Sigmoid colon (tissue), 4 donors: Measurements from ENCODE around the gene MNAT1.

Experiments used
- POLR2AphosphoS5 ChIP-seq, 4 donors: sonication (generic); formaldehyde crosslinking; IDR thresholded peaks; one replicate each; pipeline ENCODE4 v1.6.1; 2017; ENCODE audit warnings: antibody characterized with exemption in 4 of 4
- TF ChIP-seq, protein P1 (sequence below), 4 experiments: fragments of 450-650 bp in 3 of 4; fragments of 200-600 bp in 1 of 4; IDR thresholded peaks; one replicate each; pipeline ENCODE4 v1.5.1; 2016 to 2019; ENCODE audit warnings: antibody characterized with exemption in 4 of 4, mild to moderate bottlenecking in 3 of 4, moderate library complexity in 2 of 4

DNA sequence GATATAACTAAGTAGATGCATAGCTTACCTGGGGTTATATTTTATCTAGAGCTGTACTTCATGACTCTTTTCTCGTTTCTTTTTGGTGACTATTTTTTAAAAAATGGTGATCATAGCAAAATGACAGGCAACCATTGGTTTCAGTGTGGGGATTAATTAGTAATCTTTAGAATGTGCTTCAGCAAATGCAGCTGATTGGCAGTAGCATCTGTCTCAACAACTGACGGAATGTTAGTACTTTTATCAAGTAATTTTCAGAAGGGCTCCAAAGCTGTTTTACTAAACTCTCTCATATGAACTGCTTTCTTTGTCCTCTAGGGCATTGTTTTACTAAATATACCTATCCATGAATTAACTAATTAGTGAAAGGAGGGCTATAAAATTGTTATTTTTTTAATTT lies 128.7 kb downstream of the MNAT1 start:
- TF ChIP-seq, protein P1, sequence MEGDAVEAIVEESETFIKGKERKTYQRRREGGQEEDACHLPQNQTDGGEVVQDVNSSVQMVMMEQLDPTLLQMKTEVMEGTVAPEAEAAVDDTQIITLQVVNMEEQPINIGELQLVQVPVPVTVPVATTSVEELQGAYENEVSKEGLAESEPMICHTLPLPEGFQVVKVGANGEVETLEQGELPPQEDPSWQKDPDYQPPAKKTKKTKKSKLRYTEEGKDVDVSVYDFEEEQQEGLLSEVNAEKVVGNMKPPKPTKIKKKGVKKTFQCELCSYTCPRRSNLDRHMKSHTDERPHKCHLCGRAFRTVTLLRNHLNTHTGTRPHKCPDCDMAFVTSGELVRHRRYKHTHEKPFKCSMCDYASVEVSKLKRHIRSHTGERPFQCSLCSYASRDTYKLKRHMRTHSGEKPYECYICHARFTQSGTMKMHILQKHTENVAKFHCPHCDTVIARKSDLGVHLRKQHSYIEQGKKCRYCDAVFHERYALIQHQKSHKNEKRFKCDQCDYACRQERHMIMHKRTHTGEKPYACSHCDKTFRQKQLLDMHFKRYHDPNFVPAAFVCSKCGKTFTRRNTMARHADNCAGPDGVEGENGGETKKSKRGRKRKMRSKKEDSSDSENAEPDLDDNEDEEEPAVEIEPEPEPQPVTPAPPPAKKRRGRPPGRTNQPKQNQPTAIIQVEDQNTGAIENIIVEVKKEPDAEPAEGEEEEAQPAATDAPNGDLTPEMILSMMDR (IDR thresholded peaks at IDR 0.05): no peak
- TF ChIP-seq POLR2AphosphoS5 (IDR thresholded peaks at IDR 0.05): no peak
